GM10248 (cell line): ENCODE results near the gene RNU5B-1.

Experiments used
- CTCF ChIA-PET: fragments of 300-600 bp; sonication (Branson Sonifier 250); formaldehyde crosslinking; extraction: SDS; loops from one replicate; lab custom pipeline; 2021; ENCODE audit warnings: antibody characterized with exemption; lab: Yijun Ruan, JAX
- POLR2A ChIA-PET: fragments of 350-650 bp; sonication (Branson Sonifier 250); formaldehyde crosslinking; extraction: SDS; loops from one replicate; lab custom pipeline; 2020; ENCODE audit warnings: antibody characterized with exemption; lab: Yijun Ruan, JAX
- DNase-seq: peaks from one replicate; pipeline ENCODE4 v3.0.0; 2012; ENCODE audit errors: extremely low spot score
- CTCF ChIP-seq: IDR thresholded peaks from 2 replicates; pipeline ENCODE4 v1.5.1; 2012; ENCODE audit warnings: mild to moderate bottlenecking, low read depth; ENCODE audit errors: extremely low read depth, missing control alignments, control extremely low read depth

The RNU5B-1 gene

GRCh38 chr15:65275104-65275727 is 29.3 kb upstream of the RNU5B-1 start:
- CTCF ChIA-PET, result interaction anchor here (0.9 to 3.6 kb wide), 4 partner anchors 11 to 95 kb away, joined by 3 to 18 read pairs (median 3); partner anchors contain the start of gene PARP16
- no peak for DNase-seq
- TF ChIP-seq CTCF, result no peak
- POLR2A ChIA-PET, result interaction anchor here (1.1 kb wide), 1 partner anchor 91 kb away, joined by 3 read pairs; no protein-coding TSS in a partner anchor

DNA sequence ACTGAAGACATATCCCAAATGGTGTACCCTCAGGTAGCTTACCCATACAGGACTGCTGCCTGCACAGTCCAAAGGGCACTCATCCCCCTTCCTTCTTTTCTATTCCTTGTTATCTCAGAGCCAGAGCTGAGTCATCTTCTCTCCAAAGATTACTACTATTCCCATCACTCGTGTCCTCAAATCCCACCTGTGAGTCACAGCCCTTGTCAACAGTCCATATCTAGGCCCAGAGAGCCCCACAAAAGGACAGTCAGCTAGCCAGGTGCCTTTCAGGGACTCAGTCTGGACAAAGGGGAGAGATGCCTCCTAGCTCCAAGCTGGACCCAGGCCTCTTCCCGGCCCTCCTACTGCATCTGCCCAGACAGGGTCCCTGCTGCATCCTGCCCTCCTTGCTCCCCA is 28.8 kb upstream of the RNU5B-1 start:
- DNase-seq, result no peak
- ChIA-PET CTCF (interaction anchor here (0.9 to 3.6 kb wide), 4 partner anchors 11 to 96 kb away, joined by 3 to 18 read pairs (median 3); partner anchors contain the start of gene PARP16), POLR2A (interaction anchor here (1.1 kb wide), 1 partner anchor 92 kb away, joined by 3 read pairs; no protein-coding TSS in a partner anchor)
- no peak for TF ChIP-seq CTCF

DNA sequence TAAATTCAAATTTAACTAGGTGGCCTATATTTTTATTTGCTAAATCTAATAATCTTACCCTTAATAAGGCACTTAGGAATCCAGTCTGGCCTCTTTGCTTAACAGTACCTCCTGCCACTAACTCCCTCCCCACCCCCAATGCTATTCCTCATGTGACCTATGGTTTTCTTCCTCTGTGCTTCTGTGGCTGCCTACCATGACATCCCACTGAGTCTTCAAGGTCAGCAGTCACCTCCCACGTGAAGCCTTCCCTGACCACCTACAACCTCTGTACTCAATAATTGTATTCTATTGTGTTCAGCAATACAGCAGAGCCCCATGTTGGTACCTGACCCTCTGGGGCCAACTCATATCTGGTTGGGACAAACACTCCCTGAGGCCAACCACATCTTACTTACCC is 27.5 kb upstream of the RNU5B-1 start:
- ChIA-PET CTCF (interaction anchor here (0.9 to 2.3 kb wide), 4 partner anchors 10 to 109 kb away, joined by 3 to 15 read pairs (median 4); partner anchors contain the start of gene PARP16), POLR2A (interaction anchor here (0.8 kb wide), 1 partner anchor 28 kb away, joined by 8 read pairs; no protein-coding TSS in a partner anchor)
- DNase-seq, result no peak
- no peak for TF ChIP-seq CTCF

- no peak for TF ChIP-seq CTCF
- ChIA-PET POLR2A (interaction anchor here (0.5 to 1.4 kb wide), 2 partner anchors 17 to 26 kb away, joined by 5 to 6 read pairs; partner anchors contain the start of gene RNU5B-1), CTCF (interaction anchor here (0.7 to 2.4 kb wide), 7 partner anchors 9 to 88 kb away, joined by 3 to 15 read pairs (median 3); partner anchors contain the start of genes CILP and PARP16)
- no peak for DNase-seq
Observed at GRCh38 chr15:65278480-65278879, 26.0 kb upstream of the RNU5B-1 start.

GRCh38 chr15:65285291-65286068 is 19.0 kb upstream of the RNU5B-1 start:
- peak; percentile 11 for DNase-seq
- no peak for TF ChIP-seq CTCF
- ChIA-PET CTCF (interaction anchor here (0.9 to 3.2 kb wide), 17 partner anchors 8 to 554 kb away, joined by 3 to 18 read pairs (median 5); partner anchors contain the start of gene RNU5B-1), POLR2A (interaction anchor here (0.7 to 6.5 kb wide), 3 partner anchors 12 to 48 kb away, joined by 4 to 81 read pairs (median 21); partner anchors contain the start of gene RNU5B-1)
